PFSK-1 (cell line): ENCODE data around the gene GABRB3.

Source experiments
- TAF1 ChIP-seq: IDR thresholded peaks from 2 replicates; pipeline ENCODE4 v1.6.1; 2012; ENCODE audit warnings: low read length, control low read depth, borderline replicate concordance; ENCODE audit not compliant: insufficient read depth
- TF ChIP-seq, protein P1 (sequence below), 2 experiments: IDR thresholded peaks; 2 replicates each; pipeline versions ENCODE4 v1.6.1 to v1.8.0; 2011 to 2012; ENCODE audit warnings: low read depth in 2 of 2, low read length in 2 of 2, control low read depth in 1 of 2, inconsistent platforms in 1 of 2, mild to moderate bottlenecking in 1 of 2, moderate library complexity in 1 of 2; ENCODE audit not compliant: insufficient read depth in 1 of 2

GRCh38 chr15:26667222-26667988, 105.5 kb downstream of the GABRB3 start:
- TF ChIP-seq, protein P1, sequence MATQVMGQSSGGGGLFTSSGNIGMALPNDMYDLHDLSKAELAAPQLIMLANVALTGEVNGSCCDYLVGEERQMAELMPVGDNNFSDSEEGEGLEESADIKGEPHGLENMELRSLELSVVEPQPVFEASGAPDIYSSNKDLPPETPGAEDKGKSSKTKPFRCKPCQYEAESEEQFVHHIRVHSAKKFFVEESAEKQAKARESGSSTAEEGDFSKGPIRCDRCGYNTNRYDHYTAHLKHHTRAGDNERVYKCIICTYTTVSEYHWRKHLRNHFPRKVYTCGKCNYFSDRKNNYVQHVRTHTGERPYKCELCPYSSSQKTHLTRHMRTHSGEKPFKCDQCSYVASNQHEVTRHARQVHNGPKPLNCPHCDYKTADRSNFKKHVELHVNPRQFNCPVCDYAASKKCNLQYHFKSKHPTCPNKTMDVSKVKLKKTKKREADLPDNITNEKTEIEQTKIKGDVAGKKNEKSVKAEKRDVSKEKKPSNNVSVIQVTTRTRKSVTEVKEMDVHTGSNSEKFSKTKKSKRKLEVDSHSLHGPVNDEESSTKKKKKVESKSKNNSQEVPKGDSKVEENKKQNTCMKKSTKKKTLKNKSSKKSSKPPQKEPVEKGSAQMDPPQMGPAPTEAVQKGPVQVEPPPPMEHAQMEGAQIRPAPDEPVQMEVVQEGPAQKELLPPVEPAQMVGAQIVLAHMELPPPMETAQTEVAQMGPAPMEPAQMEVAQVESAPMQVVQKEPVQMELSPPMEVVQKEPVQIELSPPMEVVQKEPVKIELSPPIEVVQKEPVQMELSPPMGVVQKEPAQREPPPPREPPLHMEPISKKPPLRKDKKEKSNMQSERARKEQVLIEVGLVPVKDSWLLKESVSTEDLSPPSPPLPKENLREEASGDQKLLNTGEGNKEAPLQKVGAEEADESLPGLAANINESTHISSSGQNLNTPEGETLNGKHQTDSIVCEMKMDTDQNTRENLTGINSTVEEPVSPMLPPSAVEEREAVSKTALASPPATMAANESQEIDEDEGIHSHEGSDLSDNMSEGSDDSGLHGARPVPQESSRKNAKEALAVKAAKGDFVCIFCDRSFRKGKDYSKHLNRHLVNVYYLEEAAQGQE (IDR thresholded peaks at IDR 0.05; ENCODE audit: insufficient read depth in 1 of 2, low read depth in 2 of 2, low read length in 2 of 2): no peak
- TF ChIP-seq TAF1: no peak
